Limb (tissue), 2 donors: ENCODE measurements around the gene MGAT3.
A peak's percentile ranks its signal among the peaks of the same experiment; 100 is the strongest.

Experiments
- DNase-seq, 2 donors: peaks; one replicate each; pipeline ENCODE4 v3.0.0-alpha.2; 2016; ENCODE audit errors: extremely low spot score in 2 of 2

Gene MGAT3

DNA sequence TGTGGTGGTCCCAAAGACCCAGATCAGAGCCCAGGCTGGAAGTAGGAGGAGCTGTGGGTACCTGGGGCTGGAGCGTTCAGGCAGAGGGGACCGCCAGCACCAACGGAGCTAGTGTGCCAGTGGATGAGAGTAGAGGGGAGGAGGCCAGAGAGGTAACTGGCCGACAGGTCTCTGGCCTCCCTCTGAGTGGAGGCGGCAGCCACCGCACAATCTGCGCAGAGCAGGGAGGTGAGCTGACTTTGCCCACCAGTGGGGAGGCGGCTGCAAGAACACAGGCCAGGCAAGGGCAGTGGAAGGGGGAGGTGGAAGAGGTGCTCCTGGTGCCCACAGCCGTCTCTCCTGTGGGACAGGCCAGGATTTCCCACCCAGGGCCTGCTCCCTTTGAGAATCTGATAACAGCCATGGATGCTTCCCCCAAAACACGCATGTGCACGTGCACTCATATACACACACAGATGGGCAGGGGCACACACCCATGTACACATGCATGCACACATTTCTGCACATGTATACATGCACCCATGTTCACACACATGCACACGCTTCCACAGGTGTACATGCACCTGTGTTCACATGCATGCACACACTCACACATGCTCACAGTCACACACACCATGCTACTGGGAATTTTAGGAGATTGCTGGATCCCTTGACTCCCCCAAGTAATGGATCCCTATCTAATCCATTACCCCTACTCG lies 6.4 kb upstream of the MGAT3 start:
- no peak for DNase-seq

DNA sequence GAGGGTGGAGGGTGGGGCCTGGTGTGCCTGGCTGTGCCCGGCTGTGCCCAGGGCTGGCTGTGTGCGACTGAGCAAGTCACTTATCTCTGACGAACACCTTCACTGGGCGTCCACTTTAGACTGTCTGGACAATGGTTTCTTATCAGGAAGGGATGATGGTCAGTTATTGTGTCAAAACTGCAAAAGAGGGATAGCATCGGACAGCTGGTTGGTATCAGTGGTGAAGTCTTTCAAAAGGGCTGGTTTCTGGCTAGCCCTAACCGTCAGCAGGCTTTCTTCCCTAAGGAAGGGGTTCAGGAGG lies 4.1 kb upstream of the MGAT3 start:
- DNase-seq, result no peak

DNA sequence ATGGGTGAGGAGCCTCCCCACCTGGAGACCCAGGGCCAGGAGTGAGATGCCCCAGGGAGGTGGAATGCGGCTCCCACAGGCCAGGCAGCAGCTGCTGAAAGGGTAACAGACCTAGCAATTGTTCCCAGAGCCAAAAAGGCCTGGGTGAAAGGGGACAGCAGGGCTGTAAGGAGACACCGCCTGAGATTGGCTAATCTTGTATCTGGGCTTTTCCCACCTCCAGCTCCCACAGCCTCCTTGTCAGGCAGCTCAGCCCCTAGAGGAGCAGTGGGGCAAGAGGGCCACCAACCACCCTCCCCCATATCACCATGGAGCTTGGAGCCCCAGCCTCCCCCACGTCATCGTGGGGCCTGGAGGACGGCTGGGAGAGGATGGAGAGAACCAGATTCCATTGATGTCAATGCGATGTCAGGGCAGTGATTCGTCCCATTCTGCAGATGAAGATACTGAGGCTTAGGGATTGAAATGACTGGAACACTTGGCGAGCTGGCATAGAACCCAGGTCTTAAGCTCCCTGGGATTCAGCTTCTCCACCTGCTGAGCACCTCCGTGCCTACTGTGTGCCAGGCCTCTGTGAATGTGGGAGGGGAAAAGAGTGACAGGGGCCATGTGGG lies 2.9 kb upstream of the MGAT3 start:
- DNase-seq, result no peak

DNA sequence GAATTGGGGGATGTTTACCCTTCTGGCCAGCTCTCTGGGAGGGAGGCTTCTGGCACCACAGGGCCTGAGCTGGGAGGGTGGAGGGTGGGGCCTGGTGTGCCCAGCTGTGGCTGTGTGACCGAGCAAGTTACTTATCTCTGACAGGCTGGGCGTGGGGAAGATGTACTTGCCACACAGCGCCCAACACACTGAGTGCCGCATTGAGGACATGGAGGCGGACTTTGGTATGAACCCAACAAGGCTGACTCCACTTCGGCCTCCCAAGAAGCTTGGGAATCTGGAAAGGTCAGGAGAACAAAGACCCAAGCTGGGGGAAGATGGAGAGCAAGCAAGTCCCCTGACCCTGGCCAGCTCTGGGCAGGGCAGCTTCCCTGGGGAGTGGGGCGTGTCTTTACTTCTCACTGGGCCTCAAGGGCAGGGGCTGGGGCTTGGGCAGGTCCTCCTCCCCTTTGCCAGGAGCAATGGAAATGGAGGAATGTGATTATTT lies 2.4 kb upstream of the MGAT3 start:
- DNase-seq, result no peak

DNA sequence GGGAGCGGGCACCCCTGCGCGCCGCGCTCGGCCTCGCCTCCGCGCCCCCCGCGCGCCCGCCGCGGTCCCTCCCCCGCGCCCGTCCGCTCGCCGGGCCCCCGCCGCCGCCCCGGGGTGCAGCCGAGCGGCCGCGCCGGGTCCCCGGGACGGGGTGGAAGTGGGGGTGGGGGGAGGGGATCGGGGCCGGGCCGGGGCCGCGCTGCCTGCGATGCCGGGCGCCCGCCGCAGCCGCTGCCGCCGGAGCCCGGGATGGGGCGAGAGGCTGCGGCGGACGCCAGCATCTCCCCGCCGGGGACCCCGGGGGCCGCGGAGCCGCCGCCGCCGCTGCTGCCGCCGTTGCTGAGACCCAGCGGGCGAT lies 365 bp downstream of the MGAT3 start:
- peak in 1 of 2 donors; percentile 57 for DNase-seq

DNA sequence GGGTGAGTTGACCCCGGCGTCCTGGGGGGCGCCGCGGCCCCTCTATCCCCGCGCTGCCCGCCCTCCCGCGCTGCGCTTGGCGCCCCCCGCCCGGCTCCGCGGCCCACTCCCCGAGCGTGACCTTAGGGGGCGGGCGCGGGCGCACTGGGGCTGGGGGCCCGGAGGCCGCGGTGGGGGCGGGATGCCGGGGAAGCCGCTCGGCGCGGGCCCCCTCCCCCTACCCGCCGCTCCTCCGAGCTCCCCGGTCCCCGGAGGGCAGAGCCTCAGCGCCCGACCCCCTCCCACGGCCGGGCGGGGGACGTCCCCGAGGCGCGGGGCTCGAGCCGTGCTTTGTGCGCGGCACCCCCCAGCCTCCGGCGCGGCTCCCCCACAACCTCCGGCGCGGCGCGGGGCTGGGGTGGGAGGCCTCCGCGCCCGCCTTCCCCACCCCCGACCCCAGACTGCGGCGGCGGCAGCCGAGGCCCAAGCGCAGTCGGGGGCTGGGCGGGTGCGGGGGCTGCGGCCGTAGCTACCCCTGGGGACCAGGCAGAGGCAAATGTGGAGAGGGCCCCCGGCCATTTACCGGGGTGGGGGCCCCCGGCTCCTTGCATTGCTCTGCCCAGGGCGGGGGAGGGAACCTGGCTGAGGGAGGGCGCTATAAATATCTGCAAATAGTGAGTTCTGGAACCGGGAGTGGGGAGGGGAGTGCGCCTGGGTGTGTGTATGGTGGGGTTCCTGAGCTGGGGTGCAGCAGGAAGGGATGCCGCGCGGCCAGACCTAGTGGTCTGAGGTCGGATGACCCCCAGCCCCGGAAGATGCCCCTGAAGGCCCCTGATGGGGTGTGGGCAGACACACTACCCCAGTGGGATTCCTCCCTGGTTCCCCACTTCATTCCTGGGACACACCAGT lies 988 bp downstream of the MGAT3 start:
- DNase-seq, result peak in 1 of 2 donors; percentile 62

DNA sequence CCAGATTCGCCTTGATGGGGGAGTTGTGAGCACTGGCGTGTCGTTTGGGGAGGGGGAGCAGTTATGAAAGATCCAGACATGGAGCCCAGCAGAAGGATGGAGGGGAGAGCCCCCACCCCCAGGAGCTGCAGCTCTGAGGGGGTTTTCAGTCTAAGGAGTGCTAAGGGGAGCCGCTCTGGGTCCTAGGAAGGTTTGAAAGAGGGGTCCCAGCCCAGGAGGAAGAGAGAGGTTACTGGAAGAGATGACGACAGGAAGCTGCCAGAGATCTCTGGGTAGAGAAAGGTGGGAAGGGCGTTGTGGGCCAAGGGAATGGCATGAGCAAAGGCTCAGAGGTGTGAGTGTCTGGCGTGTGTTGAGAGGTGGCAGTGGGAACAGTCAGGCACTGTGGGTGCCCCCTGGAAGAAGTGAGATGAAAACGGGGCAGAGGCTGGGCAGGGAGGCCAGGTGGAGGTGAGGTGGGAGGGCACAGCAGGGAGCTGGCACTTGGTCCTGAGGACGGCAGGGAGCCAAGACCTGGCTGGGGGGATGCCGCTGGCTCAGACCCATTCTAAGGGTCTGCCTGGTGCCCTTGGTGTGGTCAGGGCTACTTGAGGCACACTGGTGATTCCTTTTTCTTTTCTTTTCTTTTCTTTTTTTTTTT lies 1.8 kb downstream of the MGAT3 start:
- DNase-seq, result no peak

DNA sequence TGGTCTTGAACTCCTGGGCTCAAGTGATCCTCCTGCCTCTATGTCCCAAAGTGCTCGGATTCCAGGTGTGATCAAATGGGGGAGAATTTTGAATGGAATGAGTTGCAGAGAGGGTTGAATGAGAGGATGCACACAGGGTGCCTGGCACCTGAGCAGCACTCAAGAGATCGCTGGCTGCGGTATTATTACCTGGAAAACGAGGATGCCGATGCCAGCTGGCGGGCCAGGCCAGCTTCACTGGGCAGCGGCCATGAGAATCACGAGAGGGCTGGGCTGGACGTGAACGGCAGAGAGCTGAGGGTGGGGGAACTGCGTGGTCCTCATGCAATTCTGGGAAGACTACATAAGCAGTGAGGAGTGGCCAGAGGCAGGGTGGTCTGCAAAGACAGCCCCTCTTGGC lies 2.9 kb downstream of the MGAT3 start:
- no peak for DNase-seq

DNA sequence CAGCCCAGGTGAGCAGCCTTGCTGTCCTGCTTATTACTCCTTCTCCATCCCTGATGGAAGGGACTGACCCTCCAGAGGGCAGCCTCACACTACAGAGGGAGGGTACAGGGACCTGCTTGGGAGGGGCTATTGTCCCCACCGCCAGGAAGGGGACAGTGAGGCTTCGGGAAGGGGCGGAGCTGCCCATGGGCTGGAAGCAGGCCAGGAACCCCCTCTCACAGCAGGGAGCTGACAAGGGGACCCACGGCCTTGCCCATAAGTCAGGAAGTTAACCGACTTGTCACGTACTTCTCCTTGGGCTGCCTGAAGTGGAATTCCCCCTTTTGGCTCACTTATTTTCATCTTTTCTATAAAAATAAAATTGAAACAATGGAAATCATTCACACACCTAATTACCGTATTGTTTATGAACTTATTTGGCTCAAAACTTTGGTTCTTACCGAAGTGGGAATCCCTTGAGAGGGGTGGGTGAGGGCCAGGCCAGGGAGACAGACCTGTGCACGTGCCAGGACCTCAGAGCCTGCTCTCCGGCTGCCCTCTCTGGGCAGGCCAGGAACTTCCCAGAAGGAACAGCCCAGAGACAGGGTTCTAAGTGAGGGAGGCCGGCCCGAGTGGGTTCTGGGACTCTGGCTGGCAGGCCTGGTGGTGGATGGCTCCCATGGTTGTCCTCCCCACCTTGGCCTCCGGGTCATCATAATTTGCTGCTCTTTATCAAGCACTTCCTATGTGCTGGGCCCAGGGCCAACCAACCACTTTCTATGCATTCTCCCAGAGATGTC lies 5.8 kb downstream of the MGAT3 start:
- no peak for DNase-seq

DNA sequence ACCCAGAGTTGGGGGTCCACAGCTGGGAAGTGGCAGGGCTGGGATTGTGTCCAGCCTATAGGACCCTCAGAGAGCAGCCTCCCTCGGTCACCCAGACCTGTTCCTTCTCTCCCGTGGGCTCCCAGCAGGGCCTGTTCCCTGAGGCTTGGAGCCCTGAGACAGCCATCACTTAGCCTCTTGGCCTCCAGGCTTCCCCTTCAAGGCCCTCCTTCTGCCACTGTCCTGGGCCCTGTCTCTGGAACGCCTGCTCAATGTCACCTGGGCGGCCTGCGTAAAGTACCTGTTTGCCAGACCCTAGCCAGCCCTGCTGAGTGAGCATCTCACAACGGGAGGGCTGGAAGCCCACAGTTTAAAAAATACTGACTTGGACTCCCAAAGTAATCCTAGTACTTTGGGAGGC lies 6.5 kb downstream of the MGAT3 start:
- DNase-seq, result no peak

DNA sequence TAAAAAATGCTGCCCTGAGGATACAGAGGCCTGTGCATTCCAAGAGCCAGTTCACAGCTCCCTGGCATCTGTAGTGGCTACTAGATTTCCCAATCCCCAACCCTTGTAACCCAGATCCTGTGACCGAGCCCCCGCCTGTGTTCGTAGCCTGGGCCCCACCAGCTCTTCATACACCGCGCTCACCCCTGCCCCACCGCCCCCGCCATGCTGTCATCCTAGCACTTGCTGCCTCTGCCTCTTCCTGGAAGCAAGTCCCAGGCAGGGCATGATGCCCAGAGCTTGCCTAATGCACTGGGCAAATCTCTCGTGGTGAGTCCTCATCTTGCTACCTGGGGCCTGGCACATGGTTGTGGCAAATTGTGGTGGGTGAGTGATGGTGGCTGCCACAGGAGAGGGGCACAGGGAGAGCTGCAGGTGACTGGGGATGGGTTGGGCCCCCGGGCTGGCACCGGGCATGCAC lies 7.1 kb downstream of the MGAT3 start:
- DNase-seq, result no peak

DNA sequence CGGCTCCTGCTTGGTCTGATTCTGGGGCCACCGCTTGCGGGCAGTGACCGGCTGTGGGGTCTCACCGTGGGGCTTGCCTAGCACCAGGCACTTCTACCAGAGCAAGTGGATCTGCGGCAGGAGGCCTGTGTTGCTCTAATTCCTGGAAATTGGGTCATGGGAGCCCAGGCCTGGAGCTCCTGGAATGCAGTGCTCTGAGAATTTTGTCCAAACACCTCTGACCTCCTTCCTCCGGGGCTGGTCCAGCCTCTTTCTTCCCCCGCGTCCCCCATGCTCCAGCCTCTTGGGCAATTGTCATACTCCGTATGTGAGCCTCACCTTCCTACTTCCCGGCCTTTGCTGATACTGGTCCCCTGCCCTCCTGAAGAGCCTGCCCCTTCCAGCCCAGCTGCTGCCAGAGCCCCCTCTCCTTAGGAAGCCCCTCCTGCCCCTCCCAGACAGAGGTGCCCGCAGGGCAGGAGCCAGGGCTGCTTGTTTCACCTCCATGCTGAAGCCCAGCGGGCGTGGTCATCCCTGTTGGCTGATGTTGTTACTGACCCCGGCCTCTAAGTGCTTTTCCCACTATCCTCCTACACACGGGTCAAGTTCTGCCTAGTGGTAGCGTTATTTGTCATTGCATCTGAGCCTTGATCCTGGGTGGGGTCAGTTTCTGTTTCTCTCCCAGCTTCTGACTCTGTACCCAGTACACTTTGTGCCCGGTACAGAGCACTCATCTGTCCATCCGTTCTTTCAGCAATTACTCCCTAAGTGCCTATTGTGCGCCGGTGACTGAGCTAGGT lies 9.6 kb downstream of the MGAT3 start:
- no peak for DNase-seq

DNA sequence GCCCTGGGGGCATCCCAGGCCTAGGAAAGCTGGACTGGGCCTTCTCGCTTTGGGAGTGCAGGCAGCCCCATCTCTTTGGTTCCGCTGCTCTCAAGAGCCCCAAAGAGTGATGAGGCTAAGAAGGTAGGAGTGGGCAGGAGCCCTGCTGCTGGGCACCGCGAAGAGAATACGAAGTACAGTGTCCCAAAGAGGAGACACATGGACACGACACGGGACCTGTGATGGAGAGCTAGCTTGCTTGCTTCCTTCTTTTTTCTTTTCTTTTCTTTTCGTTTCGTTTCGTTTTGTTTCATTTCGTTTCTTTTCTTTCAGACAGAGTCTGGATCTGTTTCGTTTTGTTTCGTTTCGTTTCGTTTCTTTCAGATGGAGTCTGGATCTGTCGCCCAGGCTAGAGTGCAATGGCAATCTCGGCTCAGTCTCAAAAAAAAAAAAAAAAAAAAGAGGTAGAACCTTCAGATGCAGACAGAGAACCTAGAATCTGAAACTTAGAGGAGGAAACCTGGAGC lies 10.6 kb downstream of the MGAT3 start:
- no peak for DNase-seq

DNA sequence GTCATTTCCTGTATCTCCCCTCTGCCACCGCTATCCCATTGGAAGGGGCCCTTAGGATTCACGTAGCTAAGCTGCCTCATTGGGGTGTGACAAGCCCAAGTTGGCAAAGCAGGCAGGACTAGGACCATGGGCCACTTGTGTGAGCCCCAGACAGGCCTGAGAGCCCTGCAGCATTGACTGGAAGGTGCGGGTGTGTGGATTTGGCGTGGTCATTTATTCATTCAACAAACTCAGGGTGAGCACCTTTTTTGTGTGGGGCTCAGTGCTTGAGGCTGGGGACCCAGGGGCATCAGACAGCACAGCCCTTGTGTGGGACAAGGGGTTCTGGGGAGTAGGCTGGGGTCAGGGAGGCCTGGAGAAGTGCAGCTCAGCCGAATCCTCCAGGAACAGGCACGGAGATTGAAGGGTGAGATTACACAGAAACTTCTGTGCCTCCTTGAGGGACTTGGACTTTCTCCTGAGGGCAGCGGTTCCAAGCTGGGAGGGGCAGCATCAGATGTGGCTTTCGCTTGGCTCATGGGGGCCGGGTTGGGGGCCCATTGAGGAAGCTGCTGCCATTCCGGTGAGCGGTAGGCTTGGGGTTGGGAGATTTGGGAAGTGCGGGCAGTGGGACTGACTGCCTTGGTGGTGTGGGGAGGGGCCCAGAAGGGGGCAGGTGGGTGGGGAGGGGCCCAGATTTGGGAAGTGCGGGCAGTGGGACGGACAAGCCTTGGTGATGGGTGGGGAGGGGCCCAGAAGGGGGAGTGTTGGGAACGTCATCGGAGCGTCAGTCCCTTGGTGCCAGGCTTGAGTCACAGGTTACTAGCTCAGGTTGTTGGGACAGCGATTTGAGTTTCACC lies 11.9 kb downstream of the MGAT3 start:
- DNase-seq, result no peak

DNA sequence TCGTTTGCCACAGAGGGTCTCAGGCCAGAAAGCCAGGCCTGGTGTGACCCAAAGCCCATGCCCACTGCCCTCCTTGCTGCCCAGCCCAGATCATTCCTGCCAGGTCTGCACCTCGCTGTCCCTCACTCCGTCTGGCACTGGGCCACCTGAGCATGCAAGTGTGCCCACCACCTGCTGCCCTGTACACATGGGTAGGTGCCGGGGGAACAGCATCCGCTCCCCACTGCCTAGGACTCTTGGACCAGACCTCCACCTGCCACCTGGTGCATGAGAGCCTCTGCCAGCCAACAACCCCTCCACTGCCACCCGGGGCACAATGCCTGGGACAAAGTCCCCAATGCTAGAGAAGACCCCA lies 12.5 kb downstream of the MGAT3 start:
- DNase-seq, result no peak

DNA sequence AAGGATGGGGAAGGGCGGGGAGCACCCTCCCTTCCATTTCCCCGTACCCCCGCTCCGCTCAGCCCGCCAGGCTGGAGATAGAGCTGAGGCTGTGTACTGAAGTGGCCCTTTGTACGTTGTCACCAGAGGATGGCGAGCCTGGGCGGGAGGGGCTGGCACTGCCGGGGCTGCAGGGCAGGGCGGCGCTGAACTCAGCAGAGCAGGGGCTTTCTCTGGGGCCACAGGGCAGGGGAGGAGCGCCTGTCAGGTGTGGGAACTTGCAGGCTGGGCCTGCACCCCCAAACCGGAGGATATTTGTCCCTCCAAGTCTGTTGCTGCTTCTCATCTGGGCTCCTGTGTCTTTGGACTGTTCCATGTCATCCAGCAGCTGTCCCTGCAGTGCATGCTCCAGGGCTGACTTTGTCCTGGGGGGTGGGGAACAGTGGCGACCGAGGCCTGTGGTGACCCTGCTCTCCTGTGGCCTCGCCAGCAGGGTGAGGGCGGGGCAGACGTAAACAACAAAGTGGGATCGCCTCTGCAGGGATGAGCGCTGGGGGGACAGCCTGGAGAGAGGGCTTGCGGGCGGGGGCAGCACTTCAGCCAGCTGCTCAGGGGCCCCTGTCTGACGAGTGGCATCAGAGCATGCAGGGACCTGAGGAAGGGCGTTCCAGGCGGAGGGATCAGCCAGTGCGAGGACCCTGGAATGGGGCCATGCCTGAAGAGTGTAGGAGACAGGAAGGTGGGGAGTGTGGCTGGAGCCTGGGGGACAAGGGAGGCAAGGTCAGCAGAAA lies 13.1 kb downstream of the MGAT3 start:
- no peak for DNase-seq

DNA sequence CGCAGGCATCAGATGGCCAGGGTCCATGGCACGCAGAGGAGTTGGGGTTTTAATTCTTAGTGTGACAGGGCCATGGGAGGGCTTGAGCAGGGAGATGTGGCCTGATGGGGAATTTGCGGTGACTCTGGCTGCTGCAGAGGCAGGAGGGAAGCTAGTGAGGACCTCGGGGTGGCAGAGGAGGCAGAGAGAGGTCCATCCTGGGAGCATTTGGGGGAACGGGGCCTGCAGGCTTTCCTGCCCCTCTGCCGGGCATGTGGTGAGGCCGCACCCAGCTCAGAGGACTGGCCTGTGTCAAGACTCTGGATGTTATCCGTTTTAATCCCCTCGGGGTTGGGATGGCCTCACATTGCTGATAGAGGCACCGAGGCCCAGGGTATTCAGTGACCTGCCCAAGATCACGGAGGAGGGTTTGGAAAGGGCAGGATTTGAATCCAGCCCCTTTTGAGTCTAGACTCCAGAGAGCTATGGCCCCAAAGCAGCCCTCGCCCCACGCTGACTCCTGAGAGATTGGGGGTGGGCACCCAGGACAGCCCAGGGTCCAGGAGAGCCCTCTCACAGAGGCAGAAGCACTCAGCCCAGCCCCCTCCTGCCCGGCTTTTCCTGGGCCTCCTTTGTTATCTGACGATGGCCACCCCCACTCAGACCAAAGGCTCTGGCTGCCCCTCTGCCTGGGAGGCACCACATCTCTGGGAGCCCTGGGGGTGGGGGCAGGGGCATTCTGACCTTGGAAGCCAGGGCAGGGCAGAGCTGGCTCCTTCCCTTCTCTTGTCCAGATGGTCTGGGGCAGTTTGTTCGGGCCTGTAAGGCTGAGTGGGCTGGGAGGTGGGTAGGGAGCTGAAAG lies 13.9 kb downstream of the MGAT3 start:
- DNase-seq, result no peak
